ENCODE measurements around the gene NEFH.
A peak's percentile ranks its signal among the peaks of the same experiment; 100 is the strongest.

The NEFH gene

GRCh38 chr22:29493636-29494035, 13.6 kb downstream of the NEFH start:
- peaks cover 15% of the 10 kb centered on the region for H3K27me3 Mint-ChIP-seq
- CTCF ChIA-PET, result no interaction called here
- H3K4me1 Mint-ChIP-seq, result no peaks in the 10 kb centered on the region
- peaks cover 9% of the 10 kb centered on the region for H3K36me3 Mint-ChIP-seq
- H3K9me3 Mint-ChIP-seq, result peaks cover 2% of the 10 kb centered on the region
- no peak overlapping the region for H3K27ac Mint-ChIP-seq
- H3K4me3 Mint-ChIP-seq, result no peak overlapping the region
- DNase-seq, result no peak

- no peaks in the 10 kb centered on the region for H3K9me3 Mint-ChIP-seq
- no peak overlapping the region for H3K4me3 Mint-ChIP-seq
- DNase-seq, result no peak
- H3K4me1 Mint-ChIP-seq, result no peaks in the 10 kb centered on the region
- H3K27ac Mint-ChIP-seq, result no peak overlapping the region
- peaks cover 5% of the 10 kb centered on the region for H3K36me3 Mint-ChIP-seq
- H3K27me3 Mint-ChIP-seq, result no peaks in the 10 kb centered on the region
- CTCF ChIA-PET, result no interaction called here
Measured at GRCh38 chr22:29499852-29500251, 19.8 kb downstream of the NEFH start.

DNA sequence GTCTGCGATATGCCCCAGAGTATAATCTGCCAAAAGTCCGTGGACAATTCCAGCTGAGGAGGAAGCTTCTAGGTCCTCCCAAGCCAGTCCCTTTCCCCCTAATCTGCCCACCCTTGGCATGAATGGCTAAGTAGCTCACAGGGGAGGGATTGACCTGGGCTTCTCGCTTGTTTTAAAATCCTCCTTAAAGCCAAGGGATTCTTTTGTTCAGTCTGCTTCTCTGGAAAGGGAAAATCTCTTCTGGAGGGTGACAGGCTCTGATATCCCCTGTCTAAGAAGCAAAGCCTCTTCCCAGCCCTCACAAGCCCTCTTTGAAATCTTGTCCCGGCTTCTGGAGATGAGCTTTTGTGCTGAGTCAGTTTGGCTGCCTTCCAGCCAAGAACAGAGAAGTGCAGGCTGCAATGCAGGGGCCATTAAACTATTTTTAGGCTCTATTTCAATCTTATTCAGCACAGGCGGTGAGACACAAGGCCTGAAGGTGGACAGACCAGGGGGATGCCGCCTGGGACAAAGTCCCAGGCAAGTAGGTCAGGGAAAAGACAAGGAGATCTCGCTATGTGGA, 23.9 kb downstream of the NEFH start:
- H3K27ac Mint-ChIP-seq, result no peak overlapping the region
- no peaks in the 10 kb centered on the region for H3K27me3 Mint-ChIP-seq
- CTCF ChIA-PET, result no interaction called here
- H3K9me3 Mint-ChIP-seq, result no peaks in the 10 kb centered on the region
- H3K4me1 Mint-ChIP-seq, result no peaks in the 10 kb centered on the region
- DNase-seq, result no peak
- H3K4me3 Mint-ChIP-seq, result no peak overlapping the region
- peaks cover 23% of the 10 kb centered on the region for H3K36me3 Mint-ChIP-seq

GRCh38 chr22:29509298-29509697, 29.3 kb downstream of the NEFH start:
- peaks cover 10% of the 10 kb centered on the region for H3K4me1 Mint-ChIP-seq
- CTCF ChIA-PET, result no interaction called here
- no peaks in the 10 kb centered on the region for H3K9me3 Mint-ChIP-seq
- no peak for DNase-seq
- H3K27me3 Mint-ChIP-seq, result no peaks in the 10 kb centered on the region
- H3K4me3 Mint-ChIP-seq, result no peak overlapping the region
- peaks cover 46% of the 10 kb centered on the region for H3K36me3 Mint-ChIP-seq
- H3K27ac Mint-ChIP-seq, result peak overlapping the region; percentile 1

DNA sequence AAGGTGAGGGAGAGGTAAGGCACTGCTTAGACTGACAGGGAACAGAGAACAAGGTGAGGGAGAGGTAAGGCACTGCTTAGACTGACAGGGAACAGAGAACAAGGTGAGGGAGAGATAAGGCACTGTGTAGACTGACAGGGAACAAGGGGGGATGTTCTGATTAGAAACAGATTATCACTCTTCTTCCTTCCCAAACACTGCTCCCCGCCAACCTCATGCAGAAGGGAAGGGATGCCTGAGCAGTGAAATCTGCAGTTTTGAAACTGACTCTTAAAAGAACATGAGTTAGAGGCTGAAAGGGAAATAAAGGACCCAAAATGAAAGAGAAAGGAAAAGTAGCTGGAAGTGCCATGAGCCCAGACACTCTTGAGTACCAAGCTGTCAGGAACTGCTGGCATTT, 29.8 kb downstream of the NEFH start:
- H3K27me3 Mint-ChIP-seq, result no peaks in the 10 kb centered on the region
- H3K36me3 Mint-ChIP-seq, result peaks cover 47% of the 10 kb centered on the region
- peaks cover 10% of the 10 kb centered on the region for H3K4me1 Mint-ChIP-seq
- H3K9me3 Mint-ChIP-seq, result no peaks in the 10 kb centered on the region
- no peak for DNase-seq
- peak overlapping the region; percentile 17 for H3K27ac Mint-ChIP-seq
- CTCF ChIA-PET, result no interaction called here
- no peak overlapping the region for H3K4me3 Mint-ChIP-seq

DNA sequence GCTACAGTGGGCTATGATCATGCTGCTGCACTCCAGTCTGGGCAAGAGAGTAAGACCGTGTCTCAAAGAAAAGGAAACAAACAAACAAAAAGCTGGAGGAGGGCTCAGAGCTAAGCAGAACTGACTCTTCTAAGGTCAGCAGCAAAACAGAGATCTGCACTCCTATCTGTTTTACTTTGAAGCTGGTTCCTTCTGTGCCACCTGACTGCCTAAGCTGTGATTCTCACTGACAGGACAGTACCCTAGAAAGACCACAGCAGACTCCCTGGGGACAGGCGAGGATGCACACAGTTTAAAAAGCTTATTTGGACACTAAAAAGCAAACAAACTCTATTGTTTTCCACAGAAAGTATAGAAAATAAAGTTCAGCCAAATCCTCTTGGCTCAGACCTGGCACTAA, 30.5 kb downstream of the NEFH start:
- Mint-ChIP-seq H3K4me3 (no peak overlapping the region), H3K4me1 (peaks cover 10% of the 10 kb centered on the region), H3K9me3 (no peaks in the 10 kb centered on the region), H3K36me3 (peaks cover 47% of the 10 kb centered on the region), H3K27ac (no peak overlapping the region), H3K27me3 (no peaks in the 10 kb centered on the region)
- CTCF ChIA-PET, result no interaction called here
- no peak for DNase-seq

DNA sequence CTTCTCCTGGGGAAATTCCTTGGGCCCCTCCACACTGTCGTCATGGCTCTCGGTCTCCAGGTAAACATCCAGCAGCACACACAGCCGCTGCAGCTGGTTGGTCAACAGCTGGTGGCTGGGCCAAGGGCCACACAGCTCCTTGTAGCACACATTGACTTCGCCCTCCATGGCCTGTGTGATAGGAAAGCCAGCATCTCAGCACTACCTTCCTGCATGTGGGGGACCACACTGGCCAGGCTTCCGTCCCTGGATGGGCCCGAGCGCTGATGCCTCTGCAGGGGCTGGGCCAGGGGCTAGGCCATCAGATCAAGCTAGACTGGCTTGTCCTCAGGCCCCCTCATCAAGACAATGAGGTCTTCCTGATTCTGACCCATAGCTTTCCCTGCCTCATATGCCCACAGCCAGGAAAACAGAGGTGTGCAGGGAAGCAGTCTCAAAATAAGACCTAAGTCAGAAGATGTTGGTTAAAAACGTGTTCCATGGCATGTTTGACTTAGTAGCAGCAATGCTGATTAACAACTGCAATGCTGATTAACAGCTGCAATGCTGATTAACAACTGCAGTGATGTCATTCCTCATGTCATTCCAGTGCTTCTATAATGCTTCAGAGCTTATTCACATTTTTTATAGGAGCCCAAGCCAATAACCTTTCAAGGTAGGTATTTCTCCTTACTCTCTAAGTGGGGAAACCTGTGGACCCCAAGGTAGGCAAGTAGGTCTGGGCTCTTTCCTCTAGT, 31.3 kb downstream of the NEFH start:
- no peak overlapping the region for H3K4me3 Mint-ChIP-seq
- H3K27ac Mint-ChIP-seq, result no peak overlapping the region
- DNase-seq, result no peak
- no peaks in the 10 kb centered on the region for H3K9me3 Mint-ChIP-seq
- CTCF ChIA-PET, result no interaction called here
- H3K27me3 Mint-ChIP-seq, result no peaks in the 10 kb centered on the region
- H3K4me1 Mint-ChIP-seq, result peaks cover 10% of the 10 kb centered on the region
- H3K36me3 Mint-ChIP-seq, result peaks cover 52% of the 10 kb centered on the region

DNA sequence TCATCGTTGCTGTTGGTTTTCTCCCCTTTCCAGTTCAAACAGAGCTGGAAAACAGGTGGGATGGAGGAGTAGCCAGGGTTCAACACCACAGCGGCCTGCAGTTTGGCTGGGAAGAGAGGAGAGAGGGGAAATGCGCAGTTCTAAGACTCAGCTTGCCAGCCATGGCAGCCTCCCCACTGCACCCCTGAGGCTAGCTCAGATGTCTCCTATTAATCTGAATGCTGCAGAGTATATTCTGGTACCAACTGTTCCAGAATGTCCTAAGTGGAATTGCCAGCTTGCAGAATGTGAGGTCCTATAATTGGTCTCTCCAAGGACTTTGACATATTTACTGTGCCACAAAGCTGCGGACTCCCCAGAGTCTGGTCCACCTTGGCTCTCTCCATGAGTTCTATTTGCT, 32.0 kb downstream of the NEFH start:
- no peak overlapping the region for H3K4me3 Mint-ChIP-seq
- H3K9me3 Mint-ChIP-seq, result no peaks in the 10 kb centered on the region
- peaks cover 10% of the 10 kb centered on the region for H3K4me1 Mint-ChIP-seq
- H3K27ac Mint-ChIP-seq, result no peak overlapping the region
- CTCF ChIA-PET, result no interaction called here
- no peaks in the 10 kb centered on the region for H3K27me3 Mint-ChIP-seq
- H3K36me3 Mint-ChIP-seq, result peaks cover 56% of the 10 kb centered on the region
- no peak for DNase-seq

GRCh38 chr22:29517215-29517908, 37.3 kb downstream of the NEFH start:
- Mint-ChIP-seq H3K27ac (no peak overlapping the region), H3K4me3 (no peak overlapping the region), H3K4me1 (no peaks in the 10 kb centered on the region), H3K36me3 (peaks cover 45% of the 10 kb centered on the region), H3K27me3 (no peaks in the 10 kb centered on the region), H3K9me3 (no peaks in the 10 kb centered on the region)
- DNase-seq, result no peak
- CTCF ChIA-PET, result no interaction called here

DNA sequence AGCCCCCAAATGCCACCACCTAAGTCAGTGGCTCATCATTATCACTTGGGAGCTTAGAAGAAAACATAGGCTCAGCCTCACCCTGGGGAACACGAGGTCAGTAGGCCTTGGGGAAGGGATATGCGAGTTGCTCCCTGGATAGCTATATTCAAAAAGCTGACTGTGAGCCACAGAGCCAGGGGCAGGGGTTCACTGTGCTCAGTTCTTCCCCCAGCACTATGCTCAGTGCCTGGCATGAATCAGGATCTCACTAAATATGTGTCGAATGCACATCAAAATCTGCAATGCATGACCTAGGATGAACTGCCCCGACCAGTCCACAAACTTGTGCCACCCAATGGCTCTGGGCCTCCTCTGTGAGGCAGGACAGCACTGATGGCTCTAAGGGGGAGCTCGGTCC, 38.4 kb downstream of the NEFH start:
- H3K27me3 Mint-ChIP-seq, result no peaks in the 10 kb centered on the region
- no peaks in the 10 kb centered on the region for H3K4me1 Mint-ChIP-seq
- peaks cover 46% of the 10 kb centered on the region for H3K36me3 Mint-ChIP-seq
- no peak overlapping the region for H3K4me3 Mint-ChIP-seq
- no peak overlapping the region for H3K27ac Mint-ChIP-seq
- no peak for DNase-seq
- H3K9me3 Mint-ChIP-seq, result no peaks in the 10 kb centered on the region
- CTCF ChIA-PET, result interaction anchor here (0.6 kb wide), 1 partner anchor 158 kb away, joined by 3 read pairs; no protein-coding TSS in a partner anchor

DNA sequence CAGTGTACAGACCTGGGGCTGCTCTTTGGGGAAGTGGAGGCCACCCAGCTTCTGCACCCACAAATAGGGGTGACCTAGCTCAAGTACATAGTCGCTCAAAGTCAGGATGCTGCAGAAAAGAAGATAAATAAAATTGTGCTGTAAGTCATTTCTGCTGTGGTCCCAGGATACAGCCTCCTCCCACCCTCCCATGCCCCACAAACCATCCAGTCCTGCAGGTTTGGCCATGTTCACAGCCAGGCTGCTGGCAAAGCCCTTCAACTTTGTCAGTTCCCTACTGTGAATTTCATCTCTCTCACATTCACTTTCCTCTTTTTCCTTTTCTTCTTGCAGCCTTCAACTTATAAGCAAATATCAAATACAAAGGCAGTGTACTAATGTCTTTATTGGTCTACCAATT, 40.0 kb downstream of the NEFH start:
- Mint-ChIP-seq H3K36me3 (peaks cover 52% of the 10 kb centered on the region), H3K27ac (no peak overlapping the region), H3K9me3 (no peaks in the 10 kb centered on the region), H3K4me3 (no peak overlapping the region), H3K4me1 (no peaks in the 10 kb centered on the region), H3K27me3 (no peaks in the 10 kb centered on the region)
- CTCF ChIA-PET, result no interaction called here
- no peak for DNase-seq

- H3K36me3 Mint-ChIP-seq, result peaks cover 52% of the 10 kb centered on the region
- no peaks in the 10 kb centered on the region for H3K9me3 Mint-ChIP-seq
- H3K4me1 Mint-ChIP-seq, result no peaks in the 10 kb centered on the region
- CTCF ChIA-PET, result no interaction called here
- H3K27me3 Mint-ChIP-seq, result no peaks in the 10 kb centered on the region
- no peak overlapping the region for H3K4me3 Mint-ChIP-seq
- no peak for DNase-seq
- H3K27ac Mint-ChIP-seq, result no peak overlapping the region
Measured at GRCh38 chr22:29520851-29521250, 40.8 kb downstream of the NEFH start.

DNA sequence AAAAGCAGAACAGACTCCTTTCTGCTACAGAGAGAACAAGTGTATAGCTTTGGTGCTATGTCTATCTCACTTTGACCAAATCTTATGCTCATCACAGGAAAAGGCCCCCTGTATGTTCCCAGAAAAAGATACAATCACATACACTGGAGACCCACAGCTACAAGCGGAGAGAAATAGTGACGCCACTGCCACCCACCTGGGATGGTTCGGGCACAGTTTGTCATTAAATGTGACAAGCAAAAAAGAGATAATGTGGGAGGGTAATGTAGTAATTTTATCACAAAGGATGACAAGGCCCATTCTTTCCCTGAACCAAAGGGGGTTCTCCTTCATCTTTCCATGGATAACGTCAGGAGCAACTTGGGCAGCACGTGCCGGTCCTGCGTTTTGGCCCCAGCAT, 41.5 kb downstream of the NEFH start:
- DNase-seq, result no peak
- CTCF ChIA-PET, result no interaction called here
- H3K27me3 Mint-ChIP-seq, result no peaks in the 10 kb centered on the region
- no peak overlapping the region for H3K4me3 Mint-ChIP-seq
- no peak overlapping the region for H3K27ac Mint-ChIP-seq
- no peaks in the 10 kb centered on the region for H3K9me3 Mint-ChIP-seq
- no peaks in the 10 kb centered on the region for H3K4me1 Mint-ChIP-seq
- H3K36me3 Mint-ChIP-seq, result peaks cover 51% of the 10 kb centered on the region

GRCh38 chr22:29523761-29524160, 43.7 kb downstream of the NEFH start:
- Mint-ChIP-seq H3K27ac (no peak overlapping the region), H3K36me3 (peaks cover 48% of the 10 kb centered on the region), H3K4me1 (no peaks in the 10 kb centered on the region), H3K27me3 (no peaks in the 10 kb centered on the region), H3K4me3 (no peak overlapping the region), H3K9me3 (no peaks in the 10 kb centered on the region)
- CTCF ChIA-PET, result interaction anchor here (0.5 to 1.9 kb wide), 3 partner anchors 128 to 148 kb away, joined by 3 to 7 read pairs (median 5); no protein-coding TSS in a partner anchor
- no peak for DNase-seq

Measured in activated naive CD4-positive, alpha-beta T cell treated with anti-CD3 and anti-CD28 coated beads, Interleukin-2, amount 10 ng/mL, durations not matched to agents 7 days and 5 days (primary cell).